Umbilical cord (tissue), 2 donors: ENCODE measurements around the gene INAVA. TPM values are rescaled to one million over a fixed set of nuclear protein-coding genes. Genes with fewer than 3 reads are reported as not detected.
"Not testable (repeated sequence)": the region's sequence is repeated elsewhere in the genome, so short reads cannot be mapped to it uniquely, and the experiment has no call there.

ENCODE experiments used
- DNase-seq: peaks from one replicate; pipeline ENCODE4 v3.0.0-alpha.2; 2015; ENCODE audit warnings: low spot score
- total RNA-seq: library from RNA; depleted of rRNA; stranded (reverse); fragments of >200 nt; gene quantifications from one replicate; pipeline ENCODE4 v1.2.3, GENCODE V29; 2014; ENCODE audit warnings: low replicate concordance; ENCODE audit not compliant: insufficient read depth

Gene INAVA
- total RNA-seq, 1 donor from 2014 or later, result 3.6 TPM

- no peak for DNase-seq
Observed at GRCh38 chr1:200897259-200897658, 2.6 kb downstream of the INAVA start.

GRCh38 chr1:200899015-200899386 lies 4.3 kb downstream of the INAVA start:
- DNase-seq, result no peak

DNA sequence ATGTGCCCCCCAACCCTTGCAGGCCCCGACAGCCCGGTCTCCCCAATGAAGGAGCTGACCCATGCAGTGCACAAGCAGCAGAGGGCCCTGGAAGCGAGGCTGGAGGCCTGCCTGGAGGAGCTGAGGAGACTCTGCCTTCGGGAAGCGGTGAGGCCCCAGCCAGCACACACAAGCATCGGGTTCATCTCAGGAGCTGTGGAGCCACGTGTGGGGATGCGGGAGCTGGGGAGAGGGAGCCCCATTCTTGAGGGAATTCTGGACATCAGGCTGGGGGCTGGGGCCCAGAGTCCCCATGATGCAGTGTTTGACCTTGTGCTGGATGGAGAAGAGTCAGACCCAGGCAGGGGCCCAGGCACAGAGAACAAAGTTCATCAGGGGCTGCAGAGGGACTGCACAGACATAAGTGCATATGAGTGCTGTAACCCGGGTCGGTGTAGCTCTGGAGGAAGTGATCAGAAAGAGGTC lies 4.8 kb downstream of the INAVA start:
- no peak for DNase-seq

- no peak for DNase-seq
Observed at GRCh38 chr1:200899954-200900867, 5.5 kb downstream of the INAVA start.

DNA sequence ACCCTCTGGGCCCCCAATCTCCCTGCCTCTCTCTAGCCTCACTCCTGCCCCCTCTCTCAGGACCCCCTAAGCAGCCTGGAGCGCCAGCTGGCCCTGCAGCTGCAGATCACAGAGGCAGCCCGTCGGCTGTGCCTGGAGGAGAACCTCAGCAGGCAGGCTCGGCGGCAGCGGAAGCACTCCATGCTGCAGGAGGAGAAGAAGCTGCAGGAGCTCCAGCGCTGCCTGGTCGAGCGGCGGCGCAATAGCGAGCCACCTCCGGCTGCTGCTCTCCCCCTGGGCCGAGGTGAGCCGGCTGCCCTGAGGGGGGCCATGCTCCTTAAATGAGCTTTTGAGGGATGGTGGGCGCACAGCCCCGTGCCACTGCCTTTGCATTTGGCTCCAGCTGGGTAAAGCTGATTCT lies 6.2 kb downstream of the INAVA start:
- no peak for DNase-seq

DNA sequence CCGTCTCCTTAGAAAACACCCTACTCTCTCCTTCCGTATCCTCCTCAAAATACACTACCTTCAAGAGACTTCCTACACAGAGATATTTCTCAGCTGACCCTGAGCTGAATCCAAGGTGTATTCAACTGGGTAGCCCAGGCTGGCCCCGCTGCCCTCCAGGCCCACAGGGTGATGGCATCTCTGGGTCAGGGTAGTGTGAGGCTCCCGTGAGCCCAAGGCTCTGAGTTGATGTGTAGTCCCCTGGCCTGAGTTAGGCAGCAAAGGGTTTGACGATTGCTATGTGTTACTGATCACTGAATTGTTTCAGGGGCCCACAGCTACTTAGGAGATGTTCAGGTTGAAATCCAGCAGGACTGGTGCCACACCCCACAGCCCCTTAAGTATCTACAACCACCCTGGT lies 6.7 kb downstream of the INAVA start:
- DNase-seq, result no peak

- DNase-seq, result peak; percentile 19
Observed at GRCh38 chr1:200901796-200902444, 7.2 kb downstream of the INAVA start.

DNA sequence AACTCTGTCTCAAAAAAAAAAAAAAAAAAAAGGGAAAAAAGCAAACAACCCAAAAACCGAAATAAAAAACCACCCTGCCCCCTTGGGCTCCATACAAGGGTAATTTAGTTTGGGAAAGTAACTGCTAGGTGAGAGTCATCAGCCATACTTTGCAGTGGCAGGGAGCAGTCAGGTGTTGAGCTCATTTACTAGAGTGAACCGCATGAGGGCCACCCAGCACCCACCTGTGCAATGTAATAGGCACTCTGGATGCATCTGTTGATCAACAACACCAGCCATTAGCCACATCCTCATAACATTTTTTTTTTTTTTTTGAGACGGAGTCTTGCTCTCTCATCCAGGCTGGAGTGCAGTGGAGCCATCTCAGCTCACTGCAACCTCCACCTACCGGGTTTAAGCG lies 9.1 kb downstream of the INAVA start:
- DNase-seq, result no peak

DNA sequence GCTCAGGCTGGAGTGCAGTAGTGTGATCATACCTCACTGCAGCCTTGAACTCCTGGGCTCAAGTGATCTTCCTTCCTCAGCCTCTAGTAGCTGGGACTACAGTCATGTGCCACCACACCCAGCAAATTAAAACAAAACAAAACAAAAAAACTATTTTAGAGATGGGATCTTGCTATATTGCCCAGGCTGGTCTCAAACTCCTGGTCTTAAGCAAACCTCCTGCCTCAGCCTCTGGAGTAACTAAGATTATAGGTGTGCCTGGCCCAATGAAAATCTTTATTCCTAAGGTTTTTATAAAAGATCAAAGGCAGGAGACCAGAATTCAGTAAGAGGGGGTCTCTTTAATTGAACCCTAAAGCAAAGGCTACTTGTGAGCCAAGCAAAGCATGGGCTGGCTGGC lies 10.1 kb downstream of the INAVA start:
- DNase-seq, result no peak

- DNase-seq, result no peak
Observed at GRCh38 chr1:200905411-200906052, 10.8 kb downstream of the INAVA start.

DNA sequence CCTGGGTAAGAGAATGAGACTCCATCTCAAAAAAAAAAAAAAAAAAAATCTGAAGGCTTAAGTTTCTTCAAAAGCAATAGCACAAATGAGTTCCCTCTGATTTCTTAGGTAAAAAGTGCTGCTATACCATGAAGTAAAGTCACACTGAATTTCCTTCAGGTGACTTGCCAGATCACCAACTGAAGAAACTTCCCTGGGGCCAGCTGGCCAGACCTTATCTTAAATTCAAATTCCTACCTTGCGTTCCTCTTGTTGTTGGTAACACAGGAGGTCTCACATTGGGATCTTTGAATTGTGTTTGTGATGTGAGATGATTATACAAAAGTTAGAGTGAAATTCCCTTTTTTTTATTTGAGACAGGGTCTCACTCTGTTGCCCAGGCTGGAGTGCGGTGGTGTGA lies 11.8 kb downstream of the INAVA start:
- no peak for DNase-seq

DNA sequence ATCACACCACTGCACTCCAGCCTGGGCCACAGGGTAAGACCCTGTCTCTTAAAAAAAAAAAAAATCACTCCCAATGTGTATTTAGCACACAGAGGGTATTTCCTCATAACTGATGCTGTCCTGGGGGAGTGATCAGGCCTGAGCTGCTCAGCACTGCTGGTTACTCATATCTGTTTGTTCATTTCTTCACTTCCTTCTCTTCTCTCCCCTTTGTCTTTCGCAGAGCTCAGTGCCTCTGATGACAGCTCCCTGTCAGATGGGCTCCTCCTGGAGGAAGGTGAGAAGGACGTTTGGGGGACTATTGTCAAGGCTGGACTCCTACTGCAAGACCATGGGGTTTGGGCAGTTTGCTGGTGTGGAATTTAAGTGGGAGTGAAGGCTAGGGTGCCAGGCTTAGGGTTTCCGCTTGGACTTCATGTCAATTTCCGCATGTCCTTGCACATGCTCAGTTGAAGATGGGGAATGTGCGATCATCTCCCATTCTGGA lies 13.0 kb downstream of the INAVA start:
- no peak for DNase-seq

DNA sequence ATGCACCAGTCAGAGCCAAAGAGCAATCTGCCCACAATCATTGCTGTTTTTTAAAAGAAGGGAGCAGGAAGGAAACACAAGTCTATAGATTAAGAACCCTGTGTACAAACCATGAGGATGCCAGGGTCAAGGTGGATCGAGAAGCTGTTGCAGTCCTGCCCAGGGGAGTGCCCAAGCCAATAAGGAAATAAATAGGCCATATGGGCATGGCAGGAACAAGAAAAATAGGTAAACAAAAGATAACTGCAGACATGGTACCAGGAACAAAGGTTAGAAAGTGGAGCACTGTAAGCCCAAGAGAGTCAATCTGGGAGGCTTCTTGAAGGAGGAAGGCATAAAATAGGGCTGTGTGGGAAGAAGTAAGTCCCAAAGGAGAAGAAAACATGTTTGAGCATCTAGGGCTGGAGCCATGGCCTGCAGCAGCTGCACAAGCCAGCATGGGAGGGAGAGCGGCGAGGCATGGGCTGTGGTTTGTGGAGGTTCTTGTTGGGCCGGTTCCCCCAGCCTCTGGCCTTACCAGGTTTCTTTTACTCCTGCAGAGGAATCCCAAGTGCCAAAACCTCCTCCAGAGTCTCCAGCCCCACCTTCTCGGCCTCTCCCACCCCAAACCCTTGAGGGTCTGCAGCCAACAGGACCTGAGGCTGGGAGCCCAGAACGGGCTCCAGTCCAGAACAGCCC lies 13.6 kb downstream of the INAVA start:
- no peak for DNase-seq

DNA sequence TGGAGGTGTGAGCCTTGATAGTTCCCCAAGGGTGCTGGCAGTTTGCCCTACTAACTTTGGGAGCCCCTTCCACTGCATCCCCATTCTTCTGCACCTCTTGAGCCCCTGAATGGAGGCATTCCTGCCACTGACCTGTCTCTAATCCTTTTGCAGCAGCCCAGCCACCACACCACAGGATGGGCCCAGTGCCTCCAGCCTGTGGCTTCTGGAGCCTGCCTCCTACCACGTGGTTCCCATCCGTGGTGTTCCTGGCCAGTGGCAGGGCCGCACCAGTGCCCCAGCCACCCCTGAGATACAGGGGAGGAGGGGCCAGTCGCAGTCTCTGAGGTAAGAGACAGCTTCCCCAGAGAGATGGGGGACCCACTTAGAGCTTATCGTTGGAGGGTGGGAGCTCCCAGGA lies 14.4 kb downstream of the INAVA start:
- no peak for DNase-seq

DNA sequence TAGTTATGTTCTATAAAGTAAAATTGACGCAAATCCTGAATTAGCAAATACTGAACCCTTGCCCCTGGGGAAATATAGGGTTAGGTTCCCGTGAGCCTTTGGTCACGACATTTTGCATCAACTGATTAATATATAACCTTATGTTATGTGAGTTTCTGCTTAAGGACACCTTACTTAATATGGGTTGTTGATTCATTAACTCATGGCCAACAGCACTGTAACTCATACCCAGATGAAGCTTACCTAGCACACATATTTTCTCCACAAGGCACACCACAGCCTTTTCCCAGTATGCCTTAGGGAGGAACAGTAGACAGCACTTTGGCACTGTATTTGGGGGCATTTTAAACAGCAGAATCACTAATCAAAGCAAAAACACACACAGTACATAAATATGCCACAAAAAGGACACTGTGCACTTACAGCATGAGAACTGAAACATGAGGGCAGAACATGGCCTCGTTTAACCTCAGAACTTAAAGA lies 15.1 kb downstream of the INAVA start:
- DNase-seq, result no peak

GRCh38 chr1:200911361-200911760 lies 16.7 kb downstream of the INAVA start:
- no peak for DNase-seq

GRCh38 chr1:200911936-200912335 lies 17.2 kb downstream of the INAVA start:
- DNase-seq, result not testable (repeated sequence)

- DNase-seq, result no peak
Observed at GRCh38 chr1:200912737-200913407, 18.2 kb downstream of the INAVA start.

- DNase-seq, result no peak
Observed at GRCh38 chr1:200916152-200916551, 21.5 kb downstream of the INAVA start.

DNA sequence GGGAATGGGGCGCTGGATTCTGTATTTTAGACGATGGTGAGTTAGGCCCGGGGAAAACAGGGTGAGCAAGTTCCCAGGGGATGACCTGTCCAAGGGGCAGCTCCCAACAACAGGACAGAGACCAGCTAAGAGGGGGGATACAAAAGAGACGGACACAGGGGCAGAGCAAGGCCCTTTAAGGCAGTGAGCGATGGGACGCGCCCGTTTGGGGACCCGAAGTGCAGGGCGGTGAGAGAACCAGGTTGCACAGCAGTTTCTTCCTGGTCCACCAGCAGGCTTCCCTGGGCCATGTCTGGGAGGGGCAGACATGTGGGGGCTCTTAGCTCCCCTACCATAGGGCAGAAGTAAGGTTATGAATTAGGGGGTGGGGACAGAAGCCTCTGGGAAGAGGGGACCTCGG lies 22.0 kb downstream of the INAVA start:
- no peak for DNase-seq

GRCh38 chr1:200917291-200917817 lies 22.7 kb downstream of the INAVA start:
- peak; percentile 47 for DNase-seq
